Measurements from ENCODE around the gene NPLOC4. TPM values are rescaled to one million over a fixed set of nuclear protein-coding genes. Genes with fewer than 3 reads are reported as not detected.

Gene NPLOC4
- total and polyA plus RNA-seq, 2 donors (not counting 1 experiment from before 2014, with no cell fraction given), result 51.0 to 62.5 TPM

DNA sequence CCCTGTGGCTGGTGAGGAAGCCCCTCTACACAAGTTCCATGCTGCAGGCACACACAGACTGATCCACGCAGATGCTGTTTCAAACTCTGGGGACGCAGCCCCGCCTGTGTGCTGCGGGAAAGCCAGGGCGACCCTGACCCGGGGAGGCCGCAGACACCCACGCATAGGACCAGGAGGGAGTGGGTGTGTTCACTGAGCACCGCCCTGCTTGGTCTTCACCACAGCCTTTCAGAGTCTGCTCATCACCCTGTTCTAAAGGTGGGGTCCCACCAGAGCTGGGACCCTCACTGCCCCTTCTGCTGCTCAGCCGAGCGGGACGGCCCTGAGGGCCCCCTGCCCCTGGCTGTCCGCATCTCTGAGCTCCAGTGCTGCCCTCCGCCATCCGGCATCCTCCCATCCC, 7.6 kb upstream of the NPLOC4 start:
- Histone ChIP-seq H3K9ac (ENCODE audit: insufficient read depth, low read length) (no peak overlapping the region), H4K20me1 (ENCODE audit: control insufficient read depth, extremely low read depth, insufficient read depth, low read length) (no peaks in the 10 kb centered on the region), H3K27ac (ENCODE audit: insufficient read depth, low read length) (no peak overlapping the region), H3K27me3 (ENCODE audit: control insufficient read depth, insufficient read depth, low read length) (peaks cover 22% of the 10 kb centered on the region), H3K4me2 (ENCODE audit: extremely low read depth, insufficient read depth, low read length) (no peak overlapping the region), H2AFZ (ENCODE audit: low read length) (no peak overlapping the region), H3K9me3 (ENCODE audit: control insufficient read depth, insufficient read depth, low read depth, low read length) (no peaks in the 10 kb centered on the region), H3K79me2 (ENCODE audit: control insufficient read depth, insufficient read depth, low read length) (no peaks in the 10 kb centered on the region), H3K4me3 (replicated peaks in 1 of 4; ENCODE audit: control extremely low read depth in 1 of 4, insufficient read depth in 1 of 4, low read depth in 3 of 4, low read length in 4 of 4) (no peak overlapping the region), H3K4me1 (ENCODE audit: control insufficient read depth, extremely low read depth, insufficient read depth, low read length) (peaks cover 2% of the 10 kb centered on the region), H3K36me3 (ENCODE audit: control insufficient read depth, insufficient read depth, low read length) (no peaks in the 10 kb centered on the region)
- TF ChIP-seq, protein P1, sequence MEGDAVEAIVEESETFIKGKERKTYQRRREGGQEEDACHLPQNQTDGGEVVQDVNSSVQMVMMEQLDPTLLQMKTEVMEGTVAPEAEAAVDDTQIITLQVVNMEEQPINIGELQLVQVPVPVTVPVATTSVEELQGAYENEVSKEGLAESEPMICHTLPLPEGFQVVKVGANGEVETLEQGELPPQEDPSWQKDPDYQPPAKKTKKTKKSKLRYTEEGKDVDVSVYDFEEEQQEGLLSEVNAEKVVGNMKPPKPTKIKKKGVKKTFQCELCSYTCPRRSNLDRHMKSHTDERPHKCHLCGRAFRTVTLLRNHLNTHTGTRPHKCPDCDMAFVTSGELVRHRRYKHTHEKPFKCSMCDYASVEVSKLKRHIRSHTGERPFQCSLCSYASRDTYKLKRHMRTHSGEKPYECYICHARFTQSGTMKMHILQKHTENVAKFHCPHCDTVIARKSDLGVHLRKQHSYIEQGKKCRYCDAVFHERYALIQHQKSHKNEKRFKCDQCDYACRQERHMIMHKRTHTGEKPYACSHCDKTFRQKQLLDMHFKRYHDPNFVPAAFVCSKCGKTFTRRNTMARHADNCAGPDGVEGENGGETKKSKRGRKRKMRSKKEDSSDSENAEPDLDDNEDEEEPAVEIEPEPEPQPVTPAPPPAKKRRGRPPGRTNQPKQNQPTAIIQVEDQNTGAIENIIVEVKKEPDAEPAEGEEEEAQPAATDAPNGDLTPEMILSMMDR (conservative IDR thresholded peaks at IDR 0.05 in 1 of 2, IDR thresholded peaks at IDR 0.05 in 1 of 2; ENCODE audit: low read depth in 1 of 2, low read length in 2 of 2), result no peak
- TF ChIP-seq EZH2 (IDR thresholded peaks at IDR 0.05; ENCODE audit: low read length, missing control alignments), result no peak
- no peak for DNase-seq (ENCODE audit: low read depth in 2 of 2)

DNA sequence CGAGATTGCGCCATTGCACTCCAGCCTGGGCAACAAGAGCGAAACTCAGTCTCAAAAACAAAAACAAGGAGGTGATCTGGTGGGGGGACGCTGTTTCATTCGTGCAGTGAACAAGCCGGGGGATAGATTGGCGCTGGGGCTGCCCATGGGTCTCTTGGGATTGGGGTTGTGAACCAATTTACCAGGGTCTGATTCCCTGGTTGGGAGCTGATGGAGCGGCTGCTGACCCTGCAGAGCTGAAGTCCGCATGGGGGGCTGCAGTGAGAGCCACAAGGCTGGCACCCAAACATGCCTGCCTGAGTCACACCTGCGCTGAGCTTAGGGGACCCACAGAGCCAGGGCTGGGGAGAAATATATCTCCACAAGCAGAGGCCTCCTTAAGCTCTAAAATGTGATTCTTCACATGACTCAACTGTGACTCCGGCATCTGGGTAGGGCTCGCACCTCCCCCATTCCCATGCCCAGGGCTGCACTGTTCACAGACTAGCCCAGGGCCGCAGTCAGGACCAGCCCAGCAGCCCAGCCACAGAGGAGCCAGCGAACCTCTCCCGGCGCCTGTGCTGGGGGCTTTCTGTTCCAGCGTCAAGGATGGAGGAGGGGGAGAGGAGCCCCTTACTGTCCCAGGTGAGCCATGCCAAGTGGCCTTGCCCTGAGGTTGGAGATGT, 5.0 kb upstream of the NPLOC4 start:
- Histone ChIP-seq H3K79me2 (ENCODE audit: control insufficient read depth, insufficient read depth, low read length) (no peaks in the 10 kb centered on the region), H4K20me1 (ENCODE audit: control insufficient read depth, extremely low read depth, insufficient read depth, low read length) (no peaks in the 10 kb centered on the region), H3K4me3 (replicated peaks in 1 of 4; ENCODE audit: control extremely low read depth in 1 of 4, insufficient read depth in 1 of 4, low read depth in 3 of 4, low read length in 4 of 4) (no peak overlapping the region), H3K36me3 (ENCODE audit: control insufficient read depth, insufficient read depth, low read length) (no peaks in the 10 kb centered on the region), H3K9ac (ENCODE audit: insufficient read depth, low read length) (no peak overlapping the region), H3K9me3 (ENCODE audit: control insufficient read depth, insufficient read depth, low read depth, low read length) (no peaks in the 10 kb centered on the region), H2AFZ (ENCODE audit: low read length) (no peak overlapping the region), H3K27me3 (ENCODE audit: control insufficient read depth, insufficient read depth, low read length) (peaks cover 3% of the 10 kb centered on the region), H3K4me2 (ENCODE audit: extremely low read depth, insufficient read depth, low read length) (no peak overlapping the region), H3K27ac (ENCODE audit: insufficient read depth, low read length) (no peak overlapping the region), H3K4me1 (ENCODE audit: control insufficient read depth, extremely low read depth, insufficient read depth, low read length) (peaks cover 2% of the 10 kb centered on the region)
- peak; percentile 39 to 75 for DNase-seq (ENCODE audit: low read depth in 2 of 2)
- TF ChIP-seq, protein P1 (conservative IDR thresholded peaks at IDR 0.05 in 1 of 2, IDR thresholded peaks at IDR 0.05 in 1 of 2; ENCODE audit: low read depth in 1 of 2, low read length in 2 of 2), result no peak
- no peak for TF ChIP-seq EZH2 (IDR thresholded peaks at IDR 0.05; ENCODE audit: low read length, missing control alignments)

DNA sequence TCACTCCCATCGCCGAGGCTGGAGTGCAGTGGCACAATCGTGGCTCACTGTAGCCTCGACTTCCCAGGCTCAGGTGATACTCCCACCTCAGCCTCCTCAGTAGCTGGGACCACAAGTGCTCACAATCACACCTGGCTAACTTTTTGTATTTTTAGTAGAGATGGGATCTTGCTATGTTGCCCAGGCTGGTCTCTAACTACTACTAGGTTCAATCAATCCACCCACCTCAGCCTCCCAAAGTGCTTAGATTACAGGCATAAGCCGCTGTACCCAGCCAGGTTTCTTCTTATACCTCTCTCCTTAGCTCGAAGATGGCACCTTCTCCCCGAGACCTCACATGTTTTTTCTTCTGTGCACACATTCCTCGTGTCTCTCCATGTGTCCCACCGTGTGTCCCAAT, 3.1 kb upstream of the NPLOC4 start:
- peaks cover 18% of the 10 kb centered on the region for H3K79me2 ChIP-seq (ENCODE audit: control insufficient read depth, insufficient read depth, low read length)
- H4K20me1 ChIP-seq (ENCODE audit: control insufficient read depth, extremely low read depth, insufficient read depth, low read length), result no peaks in the 10 kb centered on the region
- DNase-seq (ENCODE audit: low read depth in 2 of 2), result no peak
- no peaks in the 10 kb centered on the region for H3K36me3 ChIP-seq (ENCODE audit: control insufficient read depth, insufficient read depth, low read length)
- H2AFZ ChIP-seq (ENCODE audit: low read length), result no peak overlapping the region
- no peaks in the 10 kb centered on the region for H3K27me3 ChIP-seq (ENCODE audit: control insufficient read depth, insufficient read depth, low read length)
- H3K9me3 ChIP-seq (ENCODE audit: control insufficient read depth, insufficient read depth, low read depth, low read length), result no peaks in the 10 kb centered on the region
- H3K27ac ChIP-seq (ENCODE audit: insufficient read depth, low read length), result no peak overlapping the region
- H3K4me3 ChIP-seq (replicated peaks in 1 of 4; ENCODE audit: control extremely low read depth in 1 of 4, insufficient read depth in 1 of 4, low read depth in 3 of 4, low read length in 4 of 4), result no peak overlapping the region
- H3K4me1 ChIP-seq (ENCODE audit: control insufficient read depth, extremely low read depth, insufficient read depth, low read length), result peaks cover 5% of the 10 kb centered on the region
- TF ChIP-seq, protein P1 (conservative IDR thresholded peaks at IDR 0.05 in 1 of 2, IDR thresholded peaks at IDR 0.05 in 1 of 2; ENCODE audit: low read depth in 1 of 2, low read length in 2 of 2), result no peak
- TF ChIP-seq EZH2 (IDR thresholded peaks at IDR 0.05; ENCODE audit: low read length, missing control alignments), result no peak
- H3K4me2 ChIP-seq (ENCODE audit: extremely low read depth, insufficient read depth, low read length), result no peak overlapping the region
- no peak overlapping the region for H3K9ac ChIP-seq (ENCODE audit: insufficient read depth, low read length)

Measured in fibroblast of lung (primary cell).